Ramos (cell line): ENCODE results near the gene KIAA1210.

Source experiments
- in situ Hi-C: fragments of 300-500 bp; cut with MboI; formaldehyde crosslinking; loops from one replicate; pipeline ENCODE4 v1.14.3; 2022; ENCODE audit warnings: low sequenced_read_pairs; ENCODE audit not compliant: unreplicated experiment

KIAA1210 gene

DNA sequence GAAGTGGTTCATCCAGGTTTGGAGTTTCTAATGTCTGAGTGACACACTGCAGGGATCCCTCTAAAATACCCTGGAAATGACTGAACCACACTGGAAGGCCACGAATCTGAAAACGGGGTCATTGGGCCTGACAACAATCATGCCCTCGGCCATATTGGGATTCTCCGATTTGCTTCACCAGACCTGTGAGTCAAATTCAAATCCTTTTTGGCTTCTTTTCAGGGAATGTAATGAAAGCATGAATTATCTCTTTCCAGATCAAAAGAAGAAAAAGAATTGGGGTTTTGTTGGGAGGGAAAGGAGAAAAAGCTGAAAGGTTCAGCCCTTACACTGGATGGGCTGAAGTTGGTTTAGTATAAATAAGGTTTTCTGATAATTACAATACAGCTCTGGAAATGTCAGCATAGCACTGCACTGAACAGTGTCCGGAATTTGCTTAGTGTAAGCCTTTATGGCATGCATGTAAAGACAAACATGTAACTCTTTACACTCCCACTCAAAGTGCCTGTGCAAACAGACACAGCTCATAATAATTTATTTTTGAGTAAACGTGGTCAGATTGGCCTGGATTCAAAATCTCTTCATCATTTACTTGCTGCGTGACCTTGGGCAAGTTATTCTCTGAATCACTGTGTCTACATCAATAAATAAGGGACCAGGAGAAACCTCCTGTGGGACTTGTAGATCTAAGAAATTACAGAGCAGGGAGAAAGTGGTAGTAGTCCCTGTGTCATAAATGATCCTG lies 33.4 kb downstream of the KIAA1210 start:
- in situ Hi-C loops, result no loop called here

DNA sequence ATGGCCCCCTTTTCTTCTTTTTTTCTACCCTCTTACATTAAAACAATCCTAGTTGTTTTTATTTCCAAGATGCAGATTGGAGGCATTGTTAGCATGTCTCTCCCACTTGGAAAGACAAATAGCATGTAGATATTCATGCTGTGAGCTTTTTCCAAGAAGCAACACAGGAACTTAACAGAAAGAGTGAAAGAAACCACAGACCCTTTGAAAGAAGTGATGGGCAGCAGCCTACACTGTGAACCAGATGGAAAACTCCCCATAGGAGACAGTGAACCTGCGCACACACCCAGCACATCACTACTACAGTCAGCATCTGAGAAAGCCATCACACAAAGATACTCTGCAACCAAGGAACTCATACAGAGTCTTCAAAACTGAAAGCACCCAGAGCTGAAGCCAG lies 37.0 kb downstream of the KIAA1210 start:
- in situ Hi-C loops, result no loop called here

DNA sequence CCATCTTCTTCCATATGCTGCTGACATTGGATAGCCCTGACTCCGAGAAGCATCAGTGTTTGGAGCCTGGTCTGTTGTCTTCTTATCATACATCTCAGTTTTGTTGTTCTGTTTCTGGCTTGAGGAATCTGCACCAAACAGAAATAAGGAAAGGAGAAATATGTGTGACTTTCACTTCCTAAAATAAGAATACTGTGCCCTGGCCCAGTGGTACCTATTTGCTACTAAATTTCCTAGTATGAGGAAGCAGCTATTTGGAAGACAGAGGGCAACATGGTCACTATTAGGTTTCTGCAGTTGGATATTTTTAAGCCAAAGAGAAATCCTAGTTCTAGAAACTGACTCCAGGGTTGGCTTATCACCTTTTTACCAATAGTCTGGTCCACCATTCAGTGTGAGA lies 38.0 kb downstream of the KIAA1210 start:
- in situ Hi-C loops, result no loop called here

DNA sequence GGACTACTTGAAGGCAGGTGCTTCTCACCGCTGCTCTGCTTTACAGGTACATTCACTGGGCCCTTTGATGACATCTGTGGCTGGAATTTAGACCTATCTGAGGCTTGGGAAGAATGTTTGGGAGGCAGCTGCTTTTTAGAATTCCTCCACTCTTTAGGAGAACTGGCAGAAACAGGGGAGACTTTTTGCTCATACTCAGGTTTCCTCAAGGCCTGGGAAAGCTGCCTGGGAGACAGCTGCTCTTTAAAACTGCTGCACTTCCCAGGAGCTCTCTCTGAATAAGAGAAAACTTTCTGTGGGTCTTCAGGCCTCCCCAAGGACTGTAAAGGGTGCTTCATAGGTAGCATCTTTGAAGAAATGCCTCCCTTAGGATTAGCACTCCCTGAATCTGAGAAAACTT lies 40.5 kb downstream of the KIAA1210 start:
- in situ Hi-C loops, result no loop called here

DNA sequence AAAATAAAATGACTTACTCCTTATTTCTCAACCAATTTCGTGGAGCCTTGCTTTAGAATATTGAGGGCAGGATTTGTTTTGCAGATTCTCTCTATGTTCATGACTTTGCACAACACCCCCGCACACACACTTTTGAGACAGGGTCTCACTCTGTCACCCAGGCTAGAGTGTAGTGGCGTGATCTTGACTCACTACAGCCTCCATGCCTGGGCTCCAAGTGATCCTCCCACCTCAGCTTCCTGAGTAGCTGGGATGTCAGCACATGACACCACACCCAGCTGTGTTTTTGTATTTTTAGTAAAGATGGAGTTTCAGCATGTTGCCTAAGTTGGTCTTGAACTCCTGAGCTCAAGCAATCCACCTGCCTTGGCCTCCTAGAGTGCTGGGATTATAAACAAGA lies 42.8 kb downstream of the KIAA1210 start:
- in situ Hi-C loops, result no loop called here

DNA sequence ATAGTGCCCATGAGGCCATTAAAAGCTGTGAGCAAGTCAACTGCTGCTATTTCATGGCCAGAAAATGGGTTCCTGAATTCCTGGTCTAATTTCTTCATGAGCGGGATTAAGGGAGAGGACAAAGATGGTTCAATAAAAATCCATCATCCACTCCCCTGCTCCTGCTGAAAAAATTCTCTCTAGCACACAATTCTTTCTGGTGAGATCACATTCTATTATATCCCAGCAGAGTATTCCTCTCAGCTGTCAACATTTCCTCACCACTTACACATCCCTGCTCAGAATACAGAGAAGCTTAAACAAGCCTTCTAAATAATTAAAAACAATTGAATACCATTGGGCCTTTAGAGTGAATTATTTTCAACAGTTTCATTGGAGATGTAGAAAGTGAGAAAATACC lies 45.3 kb downstream of the KIAA1210 start:
- in situ Hi-C loops, result no loop called here

DNA sequence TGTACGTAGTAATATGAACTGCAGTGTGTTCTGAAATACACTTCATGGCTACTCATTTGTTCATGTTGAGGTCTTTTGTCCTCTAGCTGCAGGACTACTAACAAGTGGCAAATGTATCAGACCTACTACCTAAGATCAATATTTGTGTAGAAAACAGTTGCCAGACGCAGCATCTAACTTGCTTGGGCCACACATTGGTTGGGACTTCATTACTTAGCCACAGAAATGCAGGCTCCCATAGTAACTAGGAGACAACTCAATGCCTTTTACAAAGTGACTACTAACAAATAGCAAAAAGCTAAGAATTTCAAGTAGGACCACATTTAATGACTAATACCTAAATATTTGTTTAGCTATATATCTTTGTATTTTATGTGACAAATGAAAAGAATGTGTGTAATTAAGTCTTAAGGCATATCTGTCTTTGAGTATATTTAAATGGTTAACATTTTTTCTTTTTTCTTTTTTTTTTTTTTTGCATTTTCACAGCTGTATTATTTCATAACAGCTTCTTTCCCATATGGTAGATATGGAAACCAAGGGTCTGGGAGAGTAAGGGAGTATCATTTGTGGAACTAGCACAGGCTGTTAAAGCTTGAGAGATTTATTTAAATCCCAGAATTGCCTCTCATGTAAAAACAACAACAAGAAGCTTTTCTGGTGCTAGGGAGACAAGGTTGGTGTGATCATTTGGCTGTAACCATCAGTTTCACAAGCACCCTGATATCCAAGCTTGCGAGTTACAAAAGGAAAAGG lies 52.2 kb downstream of the KIAA1210 start:
- in situ Hi-C loops, result no loop called here

DNA sequence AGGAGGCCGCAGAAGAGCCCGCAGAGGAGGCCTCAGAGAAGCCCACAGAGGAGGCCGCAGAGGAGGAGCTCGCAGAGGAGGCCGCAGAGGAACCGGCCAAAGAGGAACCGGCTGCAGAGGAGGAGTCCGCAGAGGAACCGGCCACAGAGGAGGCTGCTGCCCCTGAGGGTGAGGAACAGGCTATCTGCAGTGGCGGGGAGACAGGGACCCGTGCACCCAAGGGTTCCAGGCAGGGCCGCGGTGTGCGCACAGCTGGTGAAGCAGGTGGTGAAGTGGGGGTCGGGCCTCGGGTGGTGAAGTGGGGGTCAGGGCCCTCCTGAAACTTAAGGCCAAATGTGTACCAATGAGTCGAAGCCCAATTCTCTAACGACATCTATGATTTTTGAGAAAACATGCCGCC lies 53.7 kb downstream of the KIAA1210 start:
- in situ Hi-C loops, result no loop called here

DNA sequence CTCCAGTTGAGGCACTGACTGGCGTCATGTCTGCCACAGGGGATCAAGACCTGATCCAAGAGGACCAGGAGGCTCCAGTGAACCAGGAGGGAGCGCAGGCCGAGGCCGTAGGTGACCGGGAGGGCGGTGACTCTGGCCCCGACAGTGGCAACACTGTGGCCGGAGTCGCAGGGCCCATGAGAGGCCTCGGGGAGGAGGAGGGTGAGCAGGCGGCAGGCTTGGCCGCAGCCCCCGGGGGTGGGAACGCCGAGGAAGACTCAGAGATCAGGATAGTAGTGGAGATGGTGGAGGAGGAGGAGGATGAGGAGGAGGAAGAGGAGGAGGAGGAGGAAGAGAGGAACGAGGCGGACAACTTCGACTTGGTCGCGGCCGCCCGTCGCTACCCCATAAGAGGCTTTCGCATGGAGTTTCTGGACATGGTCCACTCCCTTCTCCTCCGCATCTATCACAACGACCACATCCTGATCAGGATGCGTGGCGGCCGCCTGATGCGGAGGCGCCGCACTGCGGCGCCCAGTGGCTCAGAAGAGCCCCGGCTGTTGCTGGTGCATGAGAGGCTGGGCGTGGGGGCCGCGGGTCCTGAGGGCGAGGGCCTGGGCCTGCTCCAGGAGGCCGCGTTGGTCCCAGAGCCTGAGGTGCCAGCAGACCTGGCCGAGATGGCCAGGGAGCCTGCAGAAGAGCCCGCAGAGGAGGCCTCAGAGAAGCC lies 54.3 kb downstream of the KIAA1210 start:
- in situ Hi-C loops, result no loop called here

DNA sequence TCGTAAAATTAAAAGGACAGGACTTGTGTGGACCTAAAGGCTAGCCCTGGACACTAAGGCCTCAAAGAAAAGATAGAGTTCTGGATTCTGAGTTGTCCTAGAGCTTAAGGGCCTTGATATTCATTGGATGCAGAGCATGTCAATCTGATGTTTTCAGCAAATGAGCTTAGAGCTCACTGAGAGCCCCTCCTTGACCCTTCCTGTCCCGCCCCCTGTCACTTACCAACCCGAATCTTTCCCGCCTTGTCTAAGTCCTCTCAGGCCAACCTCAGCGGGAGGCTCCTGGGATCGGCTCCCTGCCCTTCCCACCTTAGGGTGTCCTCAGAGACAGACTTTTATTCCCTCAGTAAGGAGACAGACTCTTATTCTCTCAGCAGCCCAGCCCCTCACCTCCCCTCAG lies 54.9 kb downstream of the KIAA1210 start, which contains the start of gene CT47C1:
TSS of gene CT47C1 (plus strand) at position 250 of the 400 bp plus-strand sequence. CDS start 233 bp downstream, outside the sequence.
- in situ Hi-C loops, result no loop called here

DNA sequence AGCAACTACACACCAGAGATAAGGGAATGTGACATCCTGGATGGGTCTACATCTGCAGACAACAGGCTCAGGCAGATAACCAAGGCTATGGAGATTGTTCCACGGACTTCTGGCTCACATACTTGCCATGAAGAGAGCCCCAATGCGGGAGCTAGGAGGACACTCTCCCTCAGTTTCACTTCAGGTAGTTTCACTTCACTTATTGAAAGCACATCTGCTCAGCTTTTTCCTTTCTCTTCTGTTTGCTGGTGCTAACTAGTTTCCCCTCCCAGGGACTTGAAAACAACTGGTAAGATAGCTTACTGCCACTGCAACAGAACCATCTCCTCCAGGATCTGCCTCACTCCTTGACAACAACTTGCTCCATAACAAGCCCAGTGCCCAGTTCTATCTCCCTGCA lies 56.2 kb downstream of the KIAA1210 start:
- in situ Hi-C loops, result no loop called here

DNA sequence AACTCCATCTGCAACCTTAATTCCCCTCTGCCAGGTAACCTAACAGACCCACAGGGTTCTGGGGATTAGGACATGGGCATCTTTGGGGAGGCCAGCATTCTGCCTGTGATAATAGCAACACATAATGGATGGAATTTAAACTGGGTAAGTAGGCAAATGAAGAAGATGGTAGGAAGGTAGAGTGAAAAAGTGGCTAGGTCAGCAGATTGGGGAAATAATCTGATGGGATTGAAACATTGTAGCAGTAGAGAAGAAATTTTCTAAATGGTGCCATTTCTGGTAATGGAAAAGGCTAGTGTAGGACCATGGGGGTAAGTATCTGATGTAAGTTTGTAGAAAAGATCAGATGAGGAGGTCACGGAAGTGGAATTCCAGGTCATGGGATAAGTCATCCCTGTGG lies 57.9 kb downstream of the KIAA1210 start:
- in situ Hi-C loops, result no loop called here

DNA sequence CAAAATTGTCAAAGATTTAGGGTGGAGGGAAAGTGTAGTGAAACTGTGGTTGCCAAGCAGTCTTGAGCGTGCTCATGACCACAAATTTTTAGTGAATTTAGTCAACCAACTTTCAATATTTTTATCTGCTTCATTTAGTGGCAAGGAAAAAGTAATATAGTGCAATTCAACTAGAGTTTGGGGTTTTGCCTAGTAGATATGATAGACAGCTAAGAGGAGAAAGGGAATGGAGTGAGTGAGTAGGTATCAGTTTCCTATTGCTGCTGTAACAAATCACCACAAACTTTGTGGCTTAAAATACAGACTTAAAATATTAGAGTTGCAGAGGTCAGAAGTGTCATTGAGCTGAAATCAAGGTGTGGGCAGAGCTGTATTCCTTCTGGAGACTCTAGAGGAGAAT lies 58.5 kb downstream of the KIAA1210 start:
- in situ Hi-C loops, result no loop called here

DNA sequence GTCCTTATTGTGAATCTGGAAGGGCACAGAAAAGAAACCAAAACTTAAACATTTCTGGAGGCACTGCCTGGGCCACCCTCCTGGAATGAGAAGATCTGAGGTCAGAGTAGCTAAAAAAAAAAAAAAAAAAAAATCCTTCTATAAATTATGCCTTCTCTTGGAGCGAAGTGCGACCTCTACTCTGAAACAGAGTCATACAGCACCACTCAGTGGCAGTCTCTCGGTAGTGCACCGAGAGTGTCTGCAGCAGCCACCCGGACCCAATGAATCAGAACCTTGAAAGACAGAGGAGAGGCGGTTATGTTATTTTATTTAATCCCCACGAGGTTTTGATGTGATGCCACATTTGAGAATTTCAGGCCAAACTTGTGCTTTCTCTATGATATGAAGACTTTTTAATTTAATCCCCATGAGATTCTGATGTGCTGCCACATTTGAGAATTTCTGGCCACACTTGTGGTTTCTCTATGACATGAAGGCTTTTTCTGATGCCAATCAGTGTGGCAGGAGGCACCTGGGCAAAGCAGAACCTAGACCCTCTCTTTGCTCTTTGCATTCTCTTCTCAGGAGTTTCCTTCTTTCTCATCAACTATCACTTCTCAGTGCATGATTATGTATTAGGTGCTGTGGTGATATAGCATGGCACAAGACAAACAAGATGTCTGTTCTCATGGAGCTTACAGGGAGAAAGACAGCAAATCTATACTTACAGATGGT lies 60.4 kb downstream of the KIAA1210 start:
- in situ Hi-C loops, result no loop called here

DNA sequence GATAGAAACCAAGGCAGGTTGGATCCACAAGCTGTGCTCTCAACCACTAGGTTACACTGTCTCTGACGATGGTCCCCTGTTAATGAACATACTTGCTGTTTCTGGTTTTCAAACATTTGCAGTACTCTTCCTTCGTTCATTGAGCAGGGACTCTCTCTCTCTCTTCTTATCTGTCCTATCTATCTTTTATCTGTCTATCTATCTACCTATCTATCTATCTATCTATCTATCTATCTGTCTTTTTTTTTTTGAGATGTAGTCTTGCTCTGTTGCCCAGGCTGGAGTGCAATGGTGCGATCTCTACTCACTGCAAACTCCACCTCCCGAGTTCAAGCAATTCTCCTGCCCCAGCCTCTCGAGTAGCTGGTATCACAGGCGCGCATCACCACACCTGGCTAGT lies 64.2 kb downstream of the KIAA1210 start:
- in situ Hi-C loops, result no loop called here

DNA sequence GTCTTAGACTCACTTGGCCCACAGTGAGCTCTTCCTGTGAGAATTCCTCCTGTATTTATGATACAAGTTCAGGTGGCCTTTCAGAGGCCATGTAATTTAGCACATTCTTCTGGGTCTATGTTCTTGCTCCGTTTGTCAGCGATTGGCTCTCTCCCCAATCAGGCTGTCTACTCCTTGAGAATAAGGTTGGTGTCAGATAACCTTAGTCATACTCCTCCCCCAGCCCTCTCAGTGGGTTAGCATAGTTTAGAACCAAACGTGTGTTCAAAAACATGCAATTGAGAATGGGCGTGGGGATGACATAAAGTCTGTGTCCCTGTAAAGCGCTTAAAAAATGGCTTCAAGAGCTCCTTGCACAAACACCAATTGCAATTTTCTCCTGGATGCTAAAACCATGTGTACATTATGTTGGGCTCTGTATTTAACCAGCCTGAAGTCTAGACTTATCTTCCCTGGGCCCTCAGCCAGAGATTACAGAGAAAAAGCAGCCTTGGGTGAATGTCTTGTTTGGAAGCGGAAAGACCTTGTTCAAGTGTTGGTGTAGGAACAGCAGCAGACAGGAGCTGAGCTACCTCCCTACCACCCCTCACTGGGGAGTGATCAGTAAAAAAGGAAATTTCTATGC lies 64.8 kb downstream of the KIAA1210 start:
- in situ Hi-C loops, result no loop called here

DNA sequence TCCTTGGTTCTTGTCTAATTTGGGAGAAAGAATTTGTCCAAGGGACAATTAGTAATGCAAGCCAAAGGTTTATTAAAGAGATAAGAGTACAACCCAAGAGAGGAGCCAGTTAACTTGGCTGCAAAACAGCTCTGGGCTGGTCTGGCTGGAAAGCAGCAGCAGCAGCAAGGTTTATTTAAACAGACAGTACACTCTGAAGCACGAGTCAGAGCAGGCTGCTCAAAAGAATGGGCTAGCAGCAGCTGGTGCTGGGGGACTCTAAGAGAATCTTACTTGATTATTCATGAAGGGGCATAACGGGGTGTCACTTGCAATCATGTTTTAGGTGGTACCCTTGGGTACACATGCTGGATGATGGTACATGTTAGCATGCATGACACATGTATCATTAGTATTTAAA lies 71.9 kb downstream of the KIAA1210 start:
- in situ Hi-C loops, result no loop called here

DNA sequence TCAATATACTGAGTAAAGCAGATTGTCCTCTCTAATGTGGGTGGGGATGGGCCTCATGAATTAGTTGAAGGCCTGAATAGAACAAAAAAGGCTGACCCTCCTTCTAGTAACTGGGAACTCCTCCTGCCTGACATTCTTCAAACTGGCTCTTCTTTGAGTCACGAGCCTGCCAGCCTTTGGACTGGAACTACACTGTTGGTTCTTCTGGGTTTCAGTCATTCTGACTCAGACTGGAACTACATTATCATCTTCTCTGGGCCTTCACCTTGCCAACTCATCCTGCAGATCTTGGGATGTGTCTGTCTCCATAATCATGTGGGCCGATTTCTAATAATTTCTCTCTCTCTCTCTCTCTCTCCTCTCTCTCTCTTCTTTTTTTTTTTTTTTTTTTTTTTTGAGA lies 81.7 kb downstream of the KIAA1210 start:
- in situ Hi-C loops, result no loop called here

DNA sequence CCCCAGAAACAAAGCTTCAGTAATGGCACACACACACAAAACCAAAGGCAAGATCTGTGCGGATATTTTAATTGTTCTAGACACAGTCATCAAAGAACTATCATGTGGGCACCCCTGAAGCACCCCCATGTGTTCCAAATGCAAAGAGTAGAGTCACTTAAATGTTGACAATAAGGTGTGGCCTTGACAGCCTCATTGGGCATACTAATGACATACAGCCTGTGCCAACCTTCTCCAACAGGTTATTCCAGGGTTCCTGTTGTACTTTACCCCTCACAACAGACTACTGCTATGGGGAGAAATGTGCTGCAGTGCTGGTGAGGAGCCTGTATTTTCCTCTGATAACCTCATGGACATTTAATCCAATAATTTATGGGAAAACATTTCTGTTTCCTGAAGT lies 84.6 kb downstream of the KIAA1210 start:
- in situ Hi-C loops, result no loop called here

DNA sequence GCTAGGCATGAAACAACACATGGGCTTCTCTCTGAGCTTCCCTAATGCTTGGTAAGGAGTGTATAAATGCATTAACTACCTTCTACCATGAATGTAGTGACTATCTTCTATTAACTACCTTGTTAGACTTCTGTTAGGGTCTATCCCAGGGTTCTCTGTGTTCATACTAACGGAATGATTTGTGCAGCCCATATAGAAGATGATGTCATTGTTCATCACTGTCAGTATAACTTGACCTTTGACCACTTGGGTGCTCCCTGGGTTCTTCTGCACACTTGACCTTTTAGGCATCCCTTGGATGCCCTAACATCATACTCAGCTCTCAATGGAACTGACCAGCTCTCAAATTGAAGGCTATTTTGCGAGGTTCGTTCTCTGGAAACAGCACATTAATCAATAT lies 85.6 kb downstream of the KIAA1210 start:
- in situ Hi-C loops, result no loop called here
